Neural progenitor cell (in vitro differentiated cells): ENCODE data around the gene CPNE4.
"Not testable (repeated sequence)": the region's sequence is repeated elsewhere in the genome, so short reads cannot be mapped to it uniquely, and the experiment has no call there.

Source experiments
- CTCF ChIP-seq: fragments of 200-600 bp; sonication (generic); IDR thresholded peaks from 2 replicates; pipeline ENCODE4 v1.5.1; 2017; ENCODE audit warnings: antibody characterized with exemption, mild to moderate bottlenecking
- EZH2 ChIP-seq: fragments of 200-600 bp; sonication (generic); IDR thresholded peaks from 2 replicates; pipeline ENCODE4 v1.6.1; 2017; ENCODE audit warnings: antibody characterized with exemption, mild to moderate bottlenecking, moderate library complexity
- EZH2phosphoT487 ChIP-seq: fragments of 200-600 bp; sonication (generic); IDR thresholded peaks from 2 replicates; pipeline ENCODE4 v1.6.1; 2017; ENCODE audit warnings: antibody characterized with exemption

GRCh38 chr3:131885871-131886270 lies 148.9 kb downstream of the CPNE4 start:
- not testable (repeated sequence) for TF ChIP-seq CTCF, EZH2phosphoT487, EZH2
